HCT116 (cell line): ENCODE measurements around the gene IQCC.

ENCODE experiments used
- EZH2phosphoT487 ChIP-seq: fragments of 200-600 bp; IDR thresholded peaks from 2 replicates; pipeline ENCODE4 v1.6.1; 2018; ENCODE audit warnings: antibody characterized with exemption, borderline replicate concordance
- POLR2AphosphoS5 ChIP-seq: IDR thresholded peaks from 2 replicates; pipeline ENCODE4 v1.6.1; 2011; ENCODE audit warnings: mild to moderate bottlenecking, low read depth, low read length, moderate library complexity
- REST ChIP-seq: IDR thresholded peaks from 2 replicates; pipeline ENCODE4 v1.6.1; 2012; ENCODE audit warnings: low read depth
- YY1 ChIP-seq: IDR thresholded peaks from 2 replicates; pipeline ENCODE4 v1.6.1; 2011; ENCODE audit warnings: low read length, low read depth, moderate library complexity, mild to moderate bottlenecking; ENCODE audit not compliant: insufficient replicate concordance; ENCODE audit errors: extremely low read depth
- ZNF274 ChIP-seq: fragments of 200-500 bp; sonication (Bioruptor generic); IDR thresholded peaks from 2 replicates; pipeline ENCODE4 v1.6.1; 2014; ENCODE audit warnings: mild to moderate bottlenecking, low read depth, low read length, inconsistent platforms
- TF ChIP-seq, protein P1 (sequence below), 3 experiments: fragments of 200-600 bp in 1 of 3; sonication (generic) in 1 of 3; IDR thresholded peaks in 2 of 3; conservative IDR thresholded peaks in 1 of 3; 2 replicates each; pipeline ENCODE4 v1.5.1; 2012 to 2017; ENCODE audit warnings: low read depth in 2 of 3, low read length in 2 of 3, antibody characterized with exemption in 1 of 3, borderline replicate concordance in 1 of 3, control low read depth in 1 of 3, mild to moderate bottlenecking in 1 of 3, mixed read lengths in 1 of 3, mixed run types in 1 of 3, moderate library complexity in 1 of 3; ENCODE audit not compliant: insufficient read depth in 1 of 3

DNA sequence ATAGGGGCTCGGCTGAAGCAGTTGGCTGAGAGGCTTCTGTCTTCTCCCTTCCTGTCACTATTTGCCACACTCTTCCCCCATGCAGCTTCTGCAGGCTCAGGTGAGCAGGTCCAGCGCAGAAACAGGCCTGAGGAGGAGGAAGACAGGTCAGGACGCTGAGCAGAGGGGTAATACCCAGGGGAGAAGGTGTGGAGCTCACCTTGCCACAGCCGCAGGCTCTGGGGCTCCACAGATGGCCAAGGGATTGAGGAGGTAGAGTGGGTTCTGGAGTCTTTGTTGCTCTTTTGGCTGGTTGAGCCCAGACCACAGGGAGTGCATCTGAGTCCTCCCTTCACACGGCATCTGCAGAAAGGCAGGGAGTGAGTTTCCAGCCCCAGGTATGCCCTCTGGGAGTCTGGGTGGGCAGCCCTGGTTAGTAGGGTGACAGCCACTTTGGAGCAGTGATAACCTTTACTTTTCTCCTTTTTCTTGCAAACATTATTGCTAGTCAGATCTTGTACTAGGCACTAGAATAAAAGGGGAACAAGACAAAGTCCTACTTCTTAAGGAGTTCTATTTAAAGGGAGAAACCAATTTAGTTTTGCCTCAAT, 26.5 kb downstream of the IQCC start:
- TF ChIP-seq, protein P1, sequence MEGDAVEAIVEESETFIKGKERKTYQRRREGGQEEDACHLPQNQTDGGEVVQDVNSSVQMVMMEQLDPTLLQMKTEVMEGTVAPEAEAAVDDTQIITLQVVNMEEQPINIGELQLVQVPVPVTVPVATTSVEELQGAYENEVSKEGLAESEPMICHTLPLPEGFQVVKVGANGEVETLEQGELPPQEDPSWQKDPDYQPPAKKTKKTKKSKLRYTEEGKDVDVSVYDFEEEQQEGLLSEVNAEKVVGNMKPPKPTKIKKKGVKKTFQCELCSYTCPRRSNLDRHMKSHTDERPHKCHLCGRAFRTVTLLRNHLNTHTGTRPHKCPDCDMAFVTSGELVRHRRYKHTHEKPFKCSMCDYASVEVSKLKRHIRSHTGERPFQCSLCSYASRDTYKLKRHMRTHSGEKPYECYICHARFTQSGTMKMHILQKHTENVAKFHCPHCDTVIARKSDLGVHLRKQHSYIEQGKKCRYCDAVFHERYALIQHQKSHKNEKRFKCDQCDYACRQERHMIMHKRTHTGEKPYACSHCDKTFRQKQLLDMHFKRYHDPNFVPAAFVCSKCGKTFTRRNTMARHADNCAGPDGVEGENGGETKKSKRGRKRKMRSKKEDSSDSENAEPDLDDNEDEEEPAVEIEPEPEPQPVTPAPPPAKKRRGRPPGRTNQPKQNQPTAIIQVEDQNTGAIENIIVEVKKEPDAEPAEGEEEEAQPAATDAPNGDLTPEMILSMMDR (IDR thresholded peaks at IDR 0.05 in 2 of 3, conservative IDR thresholded peaks at IDR 0.05 in 1 of 3; ENCODE audit: borderline replicate concordance in 1 of 3, insufficient read depth in 1 of 3, low read depth in 2 of 3, low read length in 2 of 3), result no peak
- TF ChIP-seq REST (no peak), YY1 (no peak), ZNF274 (no peak), EZH2phosphoT487 (no peak), POLR2AphosphoS5 (no peak)
